K562 (cell line): Measurements from ENCODE around the gene PDZD8. TPM values are rescaled to one million over a fixed set of nuclear protein-coding genes. Genes with fewer than 3 reads are reported as not detected.

Source experiments
- ATAC-seq: fragments of 200-7000 bp; cut with Tn5 transposase; 3 replicates; pipeline ENCODE4 v1.9.1; 2020; ENCODE audit warnings: moderate library complexity
- BruUV-seq: library from RNA; stranded (reverse); fragments of 400-500 nt; replicated peaks from 2 replicates; lab custom pipeline; 2021; lab: Mats Ljungman, UMichigan
- CTCF ChIA-PET: fragments of 300-600 bp; formaldehyde crosslinking; extraction: SDS; loops from one replicate; lab custom pipeline; 2021; ENCODE audit warnings: low intra/inter-chr PET ratio; lab: Yijun Ruan, JAX
- POLR2A ChIA-PET: fragments of 300-600, 350-650 bp; sonication (Branson Sonifier 250); formaldehyde crosslinking; extraction: SDS; loops from one replicate; lab custom pipeline; 2021; ENCODE audit warnings: antibody characterized with exemption, inconsistent platforms; lab: Yijun Ruan, JAX
- DNase-seq, 4 experiments: peaks; one replicate each; pipeline versions ENCODE4 v3.0.0 to v3.0.0-alpha.2; 2011 to 2018; ENCODE audit warnings: low spot score in 3 of 4, mixed read lengths in 3 of 4; ENCODE audit errors: extremely low read depth in 1 of 4
- FAIRE-seq: peaks from 2 replicates; lab custom pipeline; 2011; peaks lifted over from hg19 to GRCh38; lab: Jason Lieb, UNC
- H2AFZ ChIP-seq: 2 replicates; pipeline ENCODE4 v1.6.0; 2011; ENCODE audit warnings: low read depth, low read length, control low read depth, inconsistent platforms
- H3K27ac ChIP-seq: fragments of 200-600 bp; 3 replicates; pipeline ENCODE4 v1.8.0; 2011; ENCODE audit warnings: low read depth, mild to moderate bottlenecking, control low read depth, inconsistent platforms, low read length, moderate library complexity, mixed read lengths; ENCODE audit errors: extremely low read depth
- H3K27me3 ChIP-seq, 2 experiments: fragments of 300-600 bp in 1 of 2; 2 replicates in 1 of 2; 3 replicates in 1 of 2; pipeline versions ENCODE4 v1.6.0 to v1.8.0; 2011; ENCODE audit warnings: inconsistent platforms in 2 of 2, low read length in 2 of 2, mild to moderate bottlenecking in 1 of 2, mixed read lengths in 1 of 2, moderate library complexity in 1 of 2; ENCODE audit not compliant: control insufficient read depth in 2 of 2, insufficient read depth in 2 of 2
- H3K36me3 ChIP-seq: fragments of 300-600 bp; 3 replicates; pipeline ENCODE4 v1.8.0; 2011; ENCODE audit warnings: mild to moderate bottlenecking, low read length, inconsistent platforms; ENCODE audit not compliant: control insufficient read depth, insufficient read depth
- H3K4me1 ChIP-seq, 2 experiments: fragments of 200-600 bp in 1 of 2; replicated peaks in 1 of 2; 2 replicates in 1 of 2; 3 replicates in 1 of 2; pipeline versions ENCODE4 v1.5.1 to v1.8.0; 2011; ENCODE audit warnings: inconsistent platforms in 2 of 2, low read length in 2 of 2, mild to moderate bottlenecking in 1 of 2, mixed read lengths in 1 of 2, moderate library complexity in 1 of 2; ENCODE audit not compliant: control insufficient read depth in 2 of 2, insufficient read depth in 2 of 2
- H3K4me2 ChIP-seq: 2 replicates; pipeline ENCODE4 v1.6.1; 2011; ENCODE audit warnings: low read length, control low read depth, inconsistent platforms, mixed read lengths; ENCODE audit not compliant: insufficient read depth
- H3K4me3 ChIP-seq: fragments of 200-600 bp; sonication (generic), shearing (Covaris generic); 2 replicates; pipeline ENCODE4 v1.5.1; 2016; ENCODE audit warnings: control low read depth, inconsistent platforms
- H3K79me2 ChIP-seq: fragments of 200-600 bp; 3 replicates; pipeline ENCODE4 v1.8.0; 2011; ENCODE audit warnings: low read length, inconsistent platforms; ENCODE audit not compliant: control insufficient read depth, insufficient read depth
- H3K9ac ChIP-seq, 2 experiments: 2 replicates each; pipeline versions ENCODE4 v1.6.0 to v1.6.1; 2011; ENCODE audit warnings: low read depth in 2 of 2, low read length in 2 of 2, control low read depth in 1 of 2, inconsistent platforms in 1 of 2, mild to moderate bottlenecking in 1 of 2, mixed read lengths in 1 of 2; ENCODE audit not compliant: insufficient read depth in 1 of 2
- H3K9me1 ChIP-seq: one replicate; pipeline ENCODE4 v1.6.0; 2011; ENCODE audit warnings: inconsistent platforms, mild to moderate bottlenecking, low read length, moderate library complexity; ENCODE audit not compliant: control insufficient read depth, insufficient read depth
- H3K9me3 ChIP-seq: replicated peaks from 2 replicates; pipeline ENCODE4 v1.5.1; 2011; ENCODE audit warnings: low read depth, low read length, inconsistent platforms; ENCODE audit not compliant: control insufficient read depth, insufficient read depth
- H4K20me1 ChIP-seq: replicated peaks from 2 replicates; pipeline ENCODE4 v1.6.1; 2011; ENCODE audit warnings: low read length, inconsistent platforms, mixed read lengths; ENCODE audit not compliant: control insufficient read depth, insufficient read depth
- XRCC3 ChIP-seq: fragments of 450-650 bp; IDR thresholded peaks from 2 replicates; pipeline ENCODE4 v1.6.1; 2017; ENCODE audit warnings: mild to moderate bottlenecking, moderate library complexity
- ZNF512 ChIP-seq: IDR thresholded peaks from 2 replicates; pipeline ENCODE4 v1.6.1; 2016; ENCODE audit warnings: missing genetic modification characterization, missing compliant biosample characterization
- in situ Hi-C: fragments of 300-500 bp; cut with MboI; formaldehyde crosslinking; loops from 4 replicates; pipeline ENCODE4 v1.15.0; 2018; ENCODE audit warnings: inconsistent platforms, mixed read lengths
- intact Hi-C: fragments of 100-400 bp; cut with micrococcal nuclease; formaldehyde crosslinking; loops from 2 replicates; pipeline ENCODE4 v1.14.2; 2022
- polyA plus RNA-seq, 8 experiments: library from polyadenylated mRNA; depleted of rRNA in 4 of 8; stranded (reverse) in 5 of 8; unstranded in 3 of 8; fragments of >200 nt; fragmentation: Nextera tagmentation in 2 of 8; fragmentation: Illumina TruSeq in 1 of 8; extraction: Ambion mirVana in 2 of 8; extraction: Trizol in 1 of 8; gene quantifications; 2 replicates each; pipeline versions ENCODE4 v1.2.1 to v1.2.3, GENCODE V29; 2011 to 2014; ENCODE audit warnings: inconsistent platforms in 1 of 8, missing spikeins in 1 of 8
- total RNA-seq, 7 experiments: library from RNA; depleted of rRNA in 6 of 7; stranded (reverse); fragments of >200 nt in 6 of 7; fragmentation: Illumina TruSeq in 2 of 7; extraction: Trizol in 2 of 7; gene quantifications; 2 replicates each; pipeline versions ENCODE4 v1.2.1 to v1.2.3, GENCODE V29; 2011 to 2021; ENCODE audit warnings: low replicate concordance in 1 of 7

Gene PDZD8
- total and polyA plus RNA-seq, 9 of the 15 experiments (the other 6 are each of a cell fraction or from before 2014, with no cell fraction given), result 5.5 to 53.4 (median 36.8) TPM

GRCh38 chr10:117228210-117228609, 147.0 kb downstream of the PDZD8 start:
- POLR2A ChIA-PET, result no interaction called here
- no peak overlapping the region for H2AFZ ChIP-seq
- no TSS peak for BruUV-seq
- in situ Hi-C loops (loop anchor here (5.0 to 25.0 kb wide), 2 partner anchors 84 to 209 kb away; no protein-coding TSS in a partner anchor), intact Hi-C loops (no loop called here)
- no peak for ATAC-seq
- H3K79me2 ChIP-seq, result no peaks in the 10 kb centered on the region
- CTCF ChIA-PET, result interaction anchor here (2.5 kb wide), 1 partner anchor 92 kb away, joined by 23 read pairs; no protein-coding TSS in a partner anchor
- no peak for DNase-seq
- no peaks in the 10 kb centered on the region for H3K9me1 ChIP-seq
- H3K9me3 ChIP-seq, result no peaks in the 10 kb centered on the region
- no peaks in the 10 kb centered on the region; a peak in 1 of 5 replicates for H3K4me1 ChIP-seq
- H3K27me3 ChIP-seq, result peaks cover 5 to 15% of the 10 kb centered on the region in 2 experiments; a peak in 3 of 5 replicates
- no peaks in the 10 kb centered on the region for H4K20me1 ChIP-seq
- no peak for TF ChIP-seq XRCC3
- 0 out of 2 replicates have a peak, but pooled peaks have one; percentile 21 for TF ChIP-seq ZNF512 (tag)
- H3K4me2 ChIP-seq, result no peak overlapping the region
- H3K27ac ChIP-seq, result no peak overlapping the region
- no peak overlapping the region for H3K9ac ChIP-seq
- no peaks in the 10 kb centered on the region for H3K36me3 ChIP-seq
- FAIRE-seq, result no peak
- no peak overlapping the region for H3K4me3 ChIP-seq

Other genes starting within 250 kb of the PDZD8 start
- not detected in 2 replicates for gene VAX1, start 237.2 kb downstream of the PDZD8 start, total RNA-seq (2014; rRNA removed)
- gene VAX1, start 237.2 kb downstream of the PDZD8 start, total RNA-seq (2014; rRNA removed; fragmentation: Illumina TruSeq; extraction: Trizol), result not detected in 2 replicates
- not detected in 2 replicates for gene VAX1, start 237.2 kb downstream of the PDZD8 start, total RNA-seq (2015; rRNA removed; fragmentation: Illumina TruSeq; extraction: Trizol)
- not detected in 2 replicates for gene VAX1, start 237.2 kb downstream of the PDZD8 start, total RNA-seq (2021)
- not detected in 2 replicates for gene VAX1, start 237.2 kb downstream of the PDZD8 start, polyA plus RNA-seq (2011; rRNA removed)
- gene VAX1, start 237.2 kb downstream of the PDZD8 start, polyA plus RNA-seq (2014; fragmentation: Illumina TruSeq; extraction: Trizol), result not detected in 2 replicates
- gene VAX1, start 237.2 kb downstream of the PDZD8 start, polyA plus RNA-seq (2014; fragmentation: Nextera tagmentation; extraction: Ambion mirVana), result not detected
- not detected in 2 replicates for gene VAX1, start 237.2 kb downstream of the PDZD8 start, polyA plus RNA-seq (2014; rRNA removed)
- gene KCNK18, start 178.0 kb downstream of the PDZD8 start, total RNA-seq (2014; rRNA removed), result not detected in 2 replicates
- gene KCNK18, start 178.0 kb downstream of the PDZD8 start, total RNA-seq (2014; rRNA removed; fragmentation: Illumina TruSeq; extraction: Trizol), result not detected in 2 replicates
- not detected in 2 replicates for gene KCNK18, start 178.0 kb downstream of the PDZD8 start, total RNA-seq (2015; rRNA removed; fragmentation: Illumina TruSeq; extraction: Trizol)
- not detected in 2 replicates for gene KCNK18, start 178.0 kb downstream of the PDZD8 start, total RNA-seq (2021)
- gene KCNK18, start 178.0 kb downstream of the PDZD8 start, polyA plus RNA-seq (2011; rRNA removed), result not detected in 2 replicates
- gene KCNK18, start 178.0 kb downstream of the PDZD8 start, polyA plus RNA-seq (2014; fragmentation: Illumina TruSeq; extraction: Trizol), result not detected in 2 replicates
- gene KCNK18, start 178.0 kb downstream of the PDZD8 start, polyA plus RNA-seq (2014; fragmentation: Nextera tagmentation; extraction: Ambion mirVana), result not detected
- gene KCNK18, start 178.0 kb downstream of the PDZD8 start, polyA plus RNA-seq (2014; rRNA removed), result not detected in 2 replicates
- gene SLC18A2, start 134.3 kb downstream of the PDZD8 start, total RNA-seq (2014; rRNA removed), result 0.05 and 0.37 TPM in 2 replicates
- 0.40 and 0.45 TPM in 2 replicates for gene SLC18A2, start 134.3 kb downstream of the PDZD8 start, total RNA-seq (2014; rRNA removed; fragmentation: Illumina TruSeq; extraction: Trizol)
- gene SLC18A2, start 134.3 kb downstream of the PDZD8 start, total RNA-seq (2015; rRNA removed; fragmentation: Illumina TruSeq; extraction: Trizol), result 0.87 and 1.1 TPM in 2 replicates
- gene SLC18A2, start 134.3 kb downstream of the PDZD8 start, total RNA-seq (2021), result 0.40 and 0.45 TPM in 2 replicates
- gene SLC18A2, start 134.3 kb downstream of the PDZD8 start, polyA plus RNA-seq (2011; rRNA removed), result 0.03 and 0.07 TPM in 2 replicates
- 0.22 and 0.49 TPM in 2 replicates for gene SLC18A2, start 134.3 kb downstream of the PDZD8 start, polyA plus RNA-seq (2014; fragmentation: Illumina TruSeq; extraction: Trizol)
- gene SLC18A2, start 134.3 kb downstream of the PDZD8 start, polyA plus RNA-seq (2014; fragmentation: Nextera tagmentation; extraction: Ambion mirVana), result 1 to 10 TPM; 3.8 to 5.4 TPM
- gene SLC18A2, start 134.3 kb downstream of the PDZD8 start, polyA plus RNA-seq (2014; rRNA removed), result 0.05 and 0.25 TPM in 2 replicates
- not detected in 2 replicates for gene EMX2, start 167.3 kb upstream of the PDZD8 start, total RNA-seq (2014; rRNA removed)
- not detected in 2 replicates for gene EMX2, start 167.3 kb upstream of the PDZD8 start, total RNA-seq (2014; rRNA removed; fragmentation: Illumina TruSeq; extraction: Trizol)
- not detected in 2 replicates for gene EMX2, start 167.3 kb upstream of the PDZD8 start, total RNA-seq (2015; rRNA removed; fragmentation: Illumina TruSeq; extraction: Trizol)
- gene EMX2, start 167.3 kb upstream of the PDZD8 start, total RNA-seq (2021), result not detected in 2 replicates
- not detected in 2 replicates for gene EMX2, start 167.3 kb upstream of the PDZD8 start, polyA plus RNA-seq (2011; rRNA removed)
- not detected in 2 replicates for gene EMX2, start 167.3 kb upstream of the PDZD8 start, polyA plus RNA-seq (2014; fragmentation: Illumina TruSeq; extraction: Trizol)
- gene EMX2, start 167.3 kb upstream of the PDZD8 start, polyA plus RNA-seq (2014; fragmentation: Nextera tagmentation; extraction: Ambion mirVana), result not detected
- not detected in 2 replicates for gene EMX2, start 167.3 kb upstream of the PDZD8 start, polyA plus RNA-seq (2014; rRNA removed)